HG02840 (cell line): ENCODE data around the gene PPP2R3C.
"Not testable (repeated sequence)": the region's sequence is repeated elsewhere in the genome, so short reads cannot be mapped to it uniquely, and the experiment has no call there.

Experiments
- ATAC-seq: cut with Tn5 transposase; IDR thresholded peaks from one replicate; pipeline ENCODE4 v1.9.1; 2021; ENCODE audit warnings: mild to moderate bottlenecking, moderate library complexity, moderate number of reproducible peaks; ENCODE audit not compliant: unreplicated experiment, low FRiP score

The PPP2R3C gene

DNA sequence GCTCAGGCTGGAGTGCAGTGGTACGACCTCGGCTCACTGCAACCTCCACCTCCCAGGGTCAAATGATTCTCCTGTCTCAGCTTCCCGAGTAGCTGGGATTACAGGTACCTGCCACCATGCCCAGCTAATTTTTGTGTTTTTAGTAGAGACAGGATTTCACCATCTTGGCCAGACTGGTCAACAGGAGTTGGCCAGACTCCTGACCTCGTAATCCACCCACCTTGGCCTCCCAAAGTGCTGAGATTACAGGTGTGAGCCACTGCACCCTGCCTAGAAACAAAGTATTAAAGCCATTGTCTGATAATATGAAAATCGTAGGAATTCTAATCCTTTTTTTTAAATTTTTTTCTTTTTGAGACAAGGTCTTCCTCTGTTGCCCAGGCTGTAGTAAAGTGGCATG is 56.1 kb downstream of the PPP2R3C start:
- not testable (repeated sequence) for ATAC-seq

DNA sequence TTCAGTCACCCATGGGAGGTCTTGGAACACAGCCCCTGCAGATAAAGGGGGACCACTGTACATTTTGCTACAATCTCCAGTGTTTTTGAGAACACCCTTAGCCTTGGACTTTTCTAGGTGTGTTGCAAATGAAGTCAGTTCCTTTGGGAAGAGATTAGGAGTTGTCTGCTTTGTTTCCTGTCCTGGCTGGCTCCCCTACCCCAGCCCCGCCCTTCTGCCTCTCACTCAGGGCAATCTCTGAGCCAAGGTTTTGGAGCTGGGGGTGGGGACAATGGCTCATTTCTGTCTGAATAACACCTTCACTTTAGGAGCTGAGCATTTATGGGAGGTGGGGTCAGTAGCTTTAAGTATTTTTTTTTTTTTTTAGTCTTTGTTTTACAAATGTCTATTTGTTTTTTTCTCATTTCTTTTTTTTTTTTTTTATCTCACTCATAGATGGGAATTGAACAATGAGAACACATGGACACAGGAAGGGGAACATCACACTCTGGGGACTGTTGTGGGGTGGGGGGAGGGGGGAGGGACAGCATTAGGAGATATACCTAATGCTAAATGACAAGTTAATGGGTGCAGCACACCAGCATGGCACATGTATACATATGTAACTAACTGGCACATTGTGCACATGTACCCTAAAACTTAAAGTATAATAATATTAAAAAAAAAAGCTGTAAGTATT is 60.5 kb downstream of the PPP2R3C start:
- not testable (repeated sequence) for ATAC-seq

DNA sequence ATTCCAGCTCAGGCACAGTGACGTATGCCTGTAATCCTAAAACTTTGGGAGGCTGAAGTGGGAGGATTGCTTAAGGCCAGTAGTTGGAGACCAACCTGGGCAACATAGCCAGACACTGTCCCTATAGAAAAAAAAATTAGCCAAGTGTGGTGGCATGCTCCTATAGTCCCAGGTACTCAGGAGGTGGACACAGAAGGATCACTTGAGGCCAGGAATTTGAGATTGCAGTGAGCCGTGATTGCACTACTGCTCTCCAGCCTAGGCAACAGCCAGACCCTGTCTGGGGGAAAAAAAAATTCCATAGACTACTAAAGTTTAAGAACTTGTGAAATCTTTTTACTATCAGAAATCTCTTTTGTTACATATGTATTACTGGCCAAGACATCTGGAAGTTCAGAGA is 69.2 kb downstream of the PPP2R3C start:
- ATAC-seq, result no peak

DNA sequence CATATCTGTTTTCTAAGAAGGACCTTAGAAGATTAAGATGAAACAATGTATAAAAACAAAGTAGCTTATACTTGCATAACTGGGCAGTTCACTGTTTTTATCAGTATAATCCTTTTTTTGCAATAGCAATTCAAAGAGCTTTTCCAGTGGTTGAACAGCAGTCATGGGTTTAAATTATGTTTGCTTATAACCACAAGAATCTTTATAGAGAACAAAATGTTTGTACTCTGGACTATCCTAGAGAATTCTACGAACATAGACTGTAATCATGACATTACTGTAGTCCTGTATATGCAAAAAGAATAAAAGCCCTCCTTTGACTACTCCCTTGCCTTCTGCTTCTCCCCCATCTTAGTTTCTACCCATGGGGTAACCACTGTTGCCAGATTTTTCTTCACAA is 70.0 kb downstream of the PPP2R3C start:
- ATAC-seq, result no peak

DNA sequence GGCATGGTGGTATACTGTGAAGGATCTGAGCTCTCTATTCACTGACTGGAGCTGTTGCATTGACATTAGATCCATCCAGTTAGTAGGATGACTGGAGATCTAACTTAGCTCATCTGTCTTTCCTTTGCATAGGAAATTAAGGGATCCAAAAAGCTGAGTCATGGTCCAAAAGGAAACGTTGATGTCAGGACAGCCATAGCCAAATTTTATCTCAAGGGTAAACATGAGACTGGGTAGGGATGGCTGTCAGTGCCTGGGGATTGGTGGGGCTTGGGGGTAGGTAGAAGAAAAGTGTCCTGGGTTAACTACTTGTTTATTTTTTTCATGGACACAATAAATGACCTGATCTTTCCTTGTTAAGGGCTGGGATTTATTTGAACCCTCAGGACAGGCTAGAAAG is 71.1 kb downstream of the PPP2R3C start:
- no peak for ATAC-seq

DNA sequence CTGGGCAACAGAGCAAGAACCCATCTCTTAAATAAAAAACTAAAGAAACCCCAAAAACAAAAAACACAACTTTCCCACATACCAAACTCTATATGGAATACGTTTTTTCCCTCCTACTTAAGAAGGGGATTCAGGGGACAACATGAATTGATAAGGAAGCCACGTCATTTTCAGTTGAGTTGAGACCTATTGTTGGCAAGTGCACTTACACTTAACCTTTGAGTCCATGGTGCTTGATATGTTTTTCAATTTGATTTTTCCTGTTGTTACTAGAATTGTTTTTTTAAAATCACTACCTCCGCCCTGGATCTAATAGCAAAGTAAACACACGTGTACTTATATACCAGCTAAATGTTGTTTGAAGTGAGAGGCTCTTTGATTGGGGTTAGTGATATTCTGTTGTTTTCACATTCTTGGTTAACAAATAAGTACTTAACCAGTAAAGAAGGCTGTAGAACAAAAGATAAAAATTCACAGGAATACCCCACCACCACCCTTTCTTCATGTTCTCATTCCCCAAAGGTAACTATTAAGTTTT is 73.7 kb downstream of the PPP2R3C start:
- no peak for ATAC-seq

DNA sequence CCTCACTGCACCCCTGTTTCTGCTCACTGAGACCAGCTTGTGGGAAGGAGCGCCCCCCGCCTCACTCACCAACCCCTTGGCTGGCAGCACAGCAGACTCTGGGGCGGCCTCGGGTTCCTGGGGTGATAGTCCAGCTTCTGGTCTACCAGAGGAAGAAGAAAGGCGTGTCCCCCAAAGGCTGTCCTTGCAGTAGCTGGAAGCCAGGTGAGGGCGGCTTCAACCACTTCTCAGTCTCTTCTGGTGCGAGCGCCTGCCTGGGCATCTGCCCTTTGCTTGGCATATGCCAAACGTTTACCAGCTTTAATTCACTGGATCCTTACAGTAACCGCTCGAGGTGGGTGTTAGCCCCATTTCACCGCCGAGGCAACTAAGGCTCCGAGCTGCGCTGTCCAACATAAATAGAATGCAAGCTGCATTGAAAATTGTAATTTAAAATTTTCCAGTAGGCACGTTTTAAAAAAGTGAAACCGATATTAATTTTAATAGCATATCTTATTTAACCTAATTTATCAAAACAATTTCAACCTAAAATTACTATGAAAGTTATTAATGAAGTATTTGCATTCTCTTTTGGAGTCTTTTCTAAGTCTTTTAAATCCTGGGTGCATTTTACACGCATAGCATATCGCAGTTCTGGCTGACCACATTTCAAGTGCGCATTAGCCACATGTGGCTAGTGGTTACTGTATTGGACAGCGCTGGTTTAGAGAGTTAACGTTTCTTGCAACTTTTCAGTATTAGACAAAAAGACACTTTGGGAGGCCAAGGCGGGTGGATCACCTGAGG is 74.8 kb downstream of the PPP2R3C start:
- peak; percentile 26 for ATAC-seq

DNA sequence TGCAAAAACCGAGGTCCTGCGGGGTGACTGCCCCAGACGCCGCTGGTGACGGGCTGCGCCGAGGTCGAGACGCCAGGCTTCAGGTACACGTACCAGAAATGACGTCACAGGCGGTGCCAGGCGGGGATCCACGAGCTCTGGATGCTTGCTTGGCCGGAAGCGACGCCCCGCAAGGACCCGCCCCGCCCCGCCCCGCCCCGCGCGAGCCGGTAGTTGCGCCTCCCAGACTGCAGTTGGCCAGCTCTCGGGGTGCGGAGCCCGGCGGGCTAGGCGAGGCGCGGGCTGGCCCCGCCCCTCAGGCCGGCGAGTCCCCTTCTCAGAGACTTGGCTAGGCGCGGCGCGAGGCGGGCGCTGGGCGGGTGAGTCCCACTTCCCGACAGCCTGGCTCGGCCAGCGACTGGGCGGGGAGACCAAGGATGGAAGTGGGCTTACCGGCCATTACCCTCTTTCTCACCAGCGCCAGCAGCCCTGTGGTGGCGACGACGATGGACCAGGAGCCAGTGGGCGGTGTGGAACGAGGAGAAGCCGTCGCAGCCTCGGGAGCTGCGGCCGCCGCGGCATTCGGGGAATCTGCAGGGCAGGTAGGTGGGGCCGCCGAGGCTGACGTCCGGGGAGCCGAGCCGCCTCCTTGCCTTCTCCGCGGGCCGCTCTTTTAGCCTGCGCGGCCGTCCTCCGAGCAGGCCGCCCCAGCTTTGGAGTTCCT is 75.6 kb downstream of the PPP2R3C start, which contains the start of gene FAM177A1:
Gene FAM177A1, plus strand, starts transcription at position 225 of the 703 bp plus-strand sequence. Its CDS starts 192 bp downstream, at position 417.
- ATAC-seq, result peak; percentile 94

DNA sequence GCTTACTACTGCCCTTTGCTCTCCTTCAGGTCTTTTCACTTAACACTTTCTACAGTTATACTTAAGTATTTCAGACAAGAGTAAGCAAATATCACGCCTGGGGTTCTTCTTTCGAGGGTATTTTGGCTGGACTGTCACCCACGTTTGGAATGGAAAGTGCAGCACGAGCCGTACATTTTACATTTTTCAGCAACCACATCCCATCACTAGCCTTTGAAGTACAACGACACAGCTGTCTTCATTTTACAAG is 76.1 kb downstream of the PPP2R3C start:
- ATAC-seq, result no peak

DNA sequence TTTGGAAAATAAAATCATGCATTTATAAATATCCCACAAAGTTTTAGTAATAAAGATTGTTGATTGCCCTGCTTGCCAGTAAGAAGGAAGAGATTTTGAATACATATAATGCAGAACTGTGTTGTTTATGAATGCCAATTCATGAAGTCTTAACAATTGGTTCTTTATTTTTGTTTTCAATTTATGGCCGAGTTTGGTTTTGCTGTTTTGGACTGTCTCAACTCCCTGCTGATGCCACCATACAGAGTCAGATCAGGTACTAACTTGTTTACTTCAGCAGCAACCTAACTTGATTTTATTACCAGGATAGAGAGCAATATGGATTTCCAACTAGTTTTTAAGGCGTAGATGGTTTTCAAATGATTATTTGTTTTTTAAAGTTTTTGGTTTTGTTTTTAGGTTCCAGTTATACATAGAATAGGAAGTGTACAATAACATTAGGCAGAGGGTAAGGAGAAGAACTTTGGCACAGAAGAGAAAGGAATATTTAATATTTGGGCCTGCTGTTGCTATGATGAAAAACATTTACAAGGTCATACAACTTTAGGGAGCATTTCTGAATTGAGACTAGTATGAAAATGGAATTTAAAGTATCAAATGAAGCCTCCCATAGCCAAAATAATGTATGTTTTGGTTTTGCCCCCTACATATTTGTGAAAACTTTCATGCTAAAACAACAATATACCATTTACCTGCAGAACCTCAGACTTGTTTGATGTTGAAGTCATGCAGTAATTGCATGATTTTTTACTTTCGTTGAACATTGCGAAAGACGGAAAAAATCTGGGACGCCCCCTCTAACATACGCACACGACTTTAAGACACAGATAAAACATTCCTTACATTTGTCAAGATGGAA is 76.6 kb downstream of the PPP2R3C start:
- ATAC-seq, result no peak

DNA sequence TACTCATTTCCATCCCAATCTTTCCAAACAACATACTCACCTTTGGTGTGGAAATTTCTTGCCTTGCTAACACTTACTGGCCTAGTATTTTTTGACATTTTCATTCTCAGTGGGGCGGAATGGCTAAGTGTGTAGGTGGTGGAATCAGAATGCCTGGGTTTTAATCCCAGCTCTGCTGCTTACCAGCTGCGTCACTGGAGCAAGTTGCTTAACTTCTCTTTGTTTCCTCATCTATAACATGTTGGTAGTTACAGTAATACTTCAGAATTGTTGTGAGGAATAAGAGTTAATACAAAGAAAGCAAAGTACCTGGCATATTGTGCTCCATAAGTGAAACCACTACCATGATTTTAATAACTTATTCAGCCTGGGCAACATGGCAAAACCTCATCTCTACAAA is 78.7 kb downstream of the PPP2R3C start:
- ATAC-seq, result no peak

DNA sequence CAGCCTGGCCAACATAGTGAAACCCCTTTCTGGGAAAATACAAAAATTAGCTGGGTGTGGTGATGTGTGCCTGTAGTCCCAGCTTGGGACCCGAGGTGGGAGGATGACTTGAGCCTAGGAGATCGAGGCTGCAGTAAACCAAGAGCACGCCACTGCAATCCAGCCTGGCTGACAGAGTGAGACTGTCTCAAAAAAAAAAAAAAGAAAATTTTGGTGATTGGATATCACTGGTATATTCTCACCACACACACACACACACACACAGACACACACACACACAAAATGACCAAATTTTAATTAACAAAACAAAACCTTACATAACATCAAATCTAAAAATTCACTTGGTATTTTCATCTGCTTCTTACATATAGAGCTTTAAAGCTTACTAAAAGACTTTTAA is 79.2 kb downstream of the PPP2R3C start:
- no peak for ATAC-seq

DNA sequence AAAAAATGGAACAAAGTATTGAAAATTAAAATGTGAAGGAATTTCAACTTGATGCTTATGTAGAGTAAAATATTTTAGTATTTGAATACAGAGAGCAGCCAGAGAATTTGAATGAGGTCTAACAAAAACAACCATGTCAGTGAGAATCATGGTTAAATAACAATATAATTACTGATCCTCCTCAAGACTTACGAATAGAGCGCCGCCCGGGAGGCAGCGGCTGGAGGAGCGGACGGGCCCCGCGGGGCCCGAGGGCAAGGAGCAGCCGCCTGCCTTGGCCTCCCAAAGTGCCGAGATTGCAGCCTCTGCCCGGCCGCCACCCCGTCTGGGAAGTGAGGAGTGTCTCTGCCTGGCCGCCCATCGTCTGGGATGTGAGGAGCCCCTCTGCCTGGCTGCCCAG is 83.5 kb downstream of the PPP2R3C start:
- not testable (repeated sequence) for ATAC-seq
